K562 (cell line): Measurements from ENCODE around the gene NDUFAF3. TPM values are rescaled to one million over a fixed set of nuclear protein-coding genes. Genes with fewer than 3 reads are reported as not detected.

Experiments used
- ATAC-seq: fragments of 200-7000 bp; cut with Tn5 transposase; 3 replicates; pipeline ENCODE4 v1.9.1; 2020; ENCODE audit warnings: moderate library complexity
- BruUV-seq: library from RNA; stranded (reverse); fragments of 400-500 nt; replicated peaks from 2 replicates; lab custom pipeline; 2021; lab: Mats Ljungman, UMichigan
- CTCF ChIA-PET: fragments of 300-600 bp; formaldehyde crosslinking; extraction: SDS; loops from one replicate; lab custom pipeline; 2021; ENCODE audit warnings: low intra/inter-chr PET ratio; lab: Yijun Ruan, JAX
- POLR2A ChIA-PET: fragments of 300-600, 350-650 bp; sonication (Branson Sonifier 250); formaldehyde crosslinking; extraction: SDS; loops from one replicate; lab custom pipeline; 2021; ENCODE audit warnings: antibody characterized with exemption, inconsistent platforms; lab: Yijun Ruan, JAX
- DNase-seq, 4 experiments: peaks; one replicate each; pipeline versions ENCODE4 v3.0.0 to v3.0.0-alpha.2; 2011 to 2018; ENCODE audit warnings: low spot score in 3 of 4, mixed read lengths in 3 of 4; ENCODE audit errors: extremely low read depth in 1 of 4
- FAIRE-seq: peaks from 2 replicates; lab custom pipeline; 2011; peaks lifted over from hg19 to GRCh38; lab: Jason Lieb, UNC
- H2AFZ ChIP-seq: 2 replicates; pipeline ENCODE4 v1.6.0; 2011; ENCODE audit warnings: low read depth, low read length, control low read depth, inconsistent platforms
- H3K27ac ChIP-seq: fragments of 200-600 bp; 3 replicates; pipeline ENCODE4 v1.8.0; 2011; ENCODE audit warnings: low read depth, mild to moderate bottlenecking, control low read depth, inconsistent platforms, low read length, moderate library complexity, mixed read lengths; ENCODE audit errors: extremely low read depth
- H3K27me3 ChIP-seq, 2 experiments: fragments of 300-600 bp in 1 of 2; 2 replicates in 1 of 2; 3 replicates in 1 of 2; pipeline versions ENCODE4 v1.6.0 to v1.8.0; 2011; ENCODE audit warnings: inconsistent platforms in 2 of 2, low read length in 2 of 2, mild to moderate bottlenecking in 1 of 2, mixed read lengths in 1 of 2, moderate library complexity in 1 of 2; ENCODE audit not compliant: control insufficient read depth in 2 of 2, insufficient read depth in 2 of 2
- H3K36me3 ChIP-seq: fragments of 300-600 bp; 3 replicates; pipeline ENCODE4 v1.8.0; 2011; ENCODE audit warnings: mild to moderate bottlenecking, low read length, inconsistent platforms; ENCODE audit not compliant: control insufficient read depth, insufficient read depth
- H3K4me1 ChIP-seq, 2 experiments: fragments of 200-600 bp in 1 of 2; replicated peaks in 1 of 2; 2 replicates in 1 of 2; 3 replicates in 1 of 2; pipeline versions ENCODE4 v1.5.1 to v1.8.0; 2011; ENCODE audit warnings: inconsistent platforms in 2 of 2, low read length in 2 of 2, mild to moderate bottlenecking in 1 of 2, mixed read lengths in 1 of 2, moderate library complexity in 1 of 2; ENCODE audit not compliant: control insufficient read depth in 2 of 2, insufficient read depth in 2 of 2
- H3K4me2 ChIP-seq: 2 replicates; pipeline ENCODE4 v1.6.1; 2011; ENCODE audit warnings: low read length, control low read depth, inconsistent platforms, mixed read lengths; ENCODE audit not compliant: insufficient read depth
- H3K4me3 ChIP-seq: fragments of 200-600 bp; sonication (generic), shearing (Covaris generic); 2 replicates; pipeline ENCODE4 v1.5.1; 2016; ENCODE audit warnings: control low read depth, inconsistent platforms
- H3K79me2 ChIP-seq: fragments of 200-600 bp; 3 replicates; pipeline ENCODE4 v1.8.0; 2011; ENCODE audit warnings: low read length, inconsistent platforms; ENCODE audit not compliant: control insufficient read depth, insufficient read depth
- H3K9ac ChIP-seq, 2 experiments: 2 replicates each; pipeline versions ENCODE4 v1.6.0 to v1.6.1; 2011; ENCODE audit warnings: low read depth in 2 of 2, low read length in 2 of 2, control low read depth in 1 of 2, inconsistent platforms in 1 of 2, mild to moderate bottlenecking in 1 of 2, mixed read lengths in 1 of 2; ENCODE audit not compliant: insufficient read depth in 1 of 2
- H3K9me1 ChIP-seq: one replicate; pipeline ENCODE4 v1.6.0; 2011; ENCODE audit warnings: inconsistent platforms, mild to moderate bottlenecking, low read length, moderate library complexity; ENCODE audit not compliant: control insufficient read depth, insufficient read depth
- H3K9me3 ChIP-seq: replicated peaks from 2 replicates; pipeline ENCODE4 v1.5.1; 2011; ENCODE audit warnings: low read depth, low read length, inconsistent platforms; ENCODE audit not compliant: control insufficient read depth, insufficient read depth
- H4K20me1 ChIP-seq: replicated peaks from 2 replicates; pipeline ENCODE4 v1.6.1; 2011; ENCODE audit warnings: low read length, inconsistent platforms, mixed read lengths; ENCODE audit not compliant: control insufficient read depth, insufficient read depth
- CHCHD3 ChIP-seq: fragments of 250-450 bp; sonication (Bioruptor Pico); IDR thresholded peaks from 2 replicates; pipeline ENCODE4 v2.1.2; 2022; ENCODE audit warnings: mild to moderate bottlenecking
- DIDO1 ChIP-seq: fragments of 450-650 bp; IDR thresholded peaks from 2 replicates; pipeline ENCODE4 v1.6.1; 2016; ENCODE audit warnings: low read depth, missing biosample characterization, missing genetic modification characterization
- ELK1 ChIP-seq: sonication (generic); formaldehyde crosslinking; IDR thresholded peaks from 2 replicates; pipeline ENCODE4 v1.8.1; 2022; ENCODE audit warnings: missing genetic modification reagents
- EZH2 ChIP-seq: IDR thresholded peaks from 2 replicates; pipeline ENCODE4 v1.6.1; 2012; ENCODE audit warnings: low read depth, mild to moderate bottlenecking, inconsistent platforms, low read length, borderline replicate concordance
- HNRNPK ChIP-seq: fragments of 200-400 bp; formaldehyde crosslinking; IDR thresholded peaks from one replicate; pipeline ENCODE4 v1.6.1; 2018; ENCODE audit warnings: mild to moderate bottlenecking, low read depth, low read length; ENCODE audit not compliant: poor library complexity, severe bottlenecking
- KLF16 ChIP-seq: IDR thresholded peaks from 2 replicates; pipeline ENCODE4 v1.6.1; 2016; ENCODE audit warnings: antibody characterized with exemption
- MEF2D ChIP-seq: conservative IDR thresholded peaks from 2 replicates; pipeline ENCODE4 v1.6.1; 2016; ENCODE audit warnings: low read depth, missing genetic modification characterization, missing compliant biosample characterization
- NCOA1 ChIP-seq: fragments of 450-650 bp; IDR thresholded peaks from 2 replicates; pipeline ENCODE4 v1.6.1; 2016; ENCODE audit warnings: low read depth
- NFRKB ChIP-seq: fragments of 450-650 bp; IDR thresholded peaks from 2 replicates; pipeline ENCODE4 v1.6.1; 2016; ENCODE audit warnings: low read depth
- PTTG1 ChIP-seq: fragments of 450-650 bp; IDR thresholded peaks from 2 replicates; pipeline ENCODE4 v1.6.1; 2016; ENCODE audit warnings: low read depth, mild to moderate bottlenecking, missing genetic modification characterization, missing compliant biosample characterization
- SMAD2 ChIP-seq: fragments of 150-350 bp; IDR thresholded peaks from 2 replicates; pipeline ENCODE4 v1.6.1; 2014; ENCODE audit warnings: low read depth, mild to moderate bottlenecking, low read length
- SMAD3 ChIP-seq: fragments of 450-650 bp; formaldehyde crosslinking; conservative IDR thresholded peaks from 2 replicates; pipeline ENCODE4 v1.4.0; 2020; ENCODE audit warnings: mild to moderate bottlenecking
- STAT5A ChIP-seq: IDR thresholded peaks from 2 replicates; pipeline ENCODE4 v1.6.1; 2012; ENCODE audit warnings: low read length, inconsistent platforms, borderline replicate concordance
- ZNF263 ChIP-seq: sonication (generic); formaldehyde crosslinking; IDR thresholded peaks from 2 replicates; pipeline ENCODE4 v1.8.0; 2022; ENCODE audit warnings: mild to moderate bottlenecking, missing genetic modification reagents, borderline replicate concordance
- WGBS: fragments of 100-300 bp; shearing (Covaris generic); methylation state at CpG from one replicate; pipeline ENCODE4 v1.1.6; 2016; ENCODE audit warnings: low coverage, mixed read lengths; ENCODE audit not compliant: insufficient coverage; ENCODE audit errors: missing lambda C conversion rate; 5-methylcytosine and 5-hydroxymethylcytosine counted together
- in situ Hi-C: fragments of 300-500 bp; cut with MboI; formaldehyde crosslinking; loops from 4 replicates; pipeline ENCODE4 v1.15.0; 2018; ENCODE audit warnings: inconsistent platforms, mixed read lengths
- intact Hi-C: fragments of 100-400 bp; cut with micrococcal nuclease; formaldehyde crosslinking; loops from 2 replicates; pipeline ENCODE4 v1.14.2; 2022
- polyA plus RNA-seq, 8 experiments: library from polyadenylated mRNA; depleted of rRNA in 4 of 8; stranded (reverse) in 5 of 8; unstranded in 3 of 8; fragments of >200 nt; fragmentation: Nextera tagmentation in 2 of 8; fragmentation: Illumina TruSeq in 1 of 8; extraction: Ambion mirVana in 2 of 8; extraction: Trizol in 1 of 8; gene quantifications; 2 replicates each; pipeline versions ENCODE4 v1.2.1 to v1.2.3, GENCODE V29; 2011 to 2014; ENCODE audit warnings: inconsistent platforms in 1 of 8, missing spikeins in 1 of 8
- total RNA-seq, 7 experiments: library from RNA; depleted of rRNA in 6 of 7; stranded (reverse); fragments of >200 nt in 6 of 7; fragmentation: Illumina TruSeq in 2 of 7; extraction: Trizol in 2 of 7; gene quantifications; 2 replicates each; pipeline versions ENCODE4 v1.2.1 to v1.2.3, GENCODE V29; 2011 to 2021; ENCODE audit warnings: low replicate concordance in 1 of 7

The NDUFAF3 gene
- total and polyA plus RNA-seq, 9 of the 15 experiments (the other 6 are each of a cell fraction or from before 2014, with no cell fraction given) = 17.0 to 127 (median 36.3) TPM

GRCh38 chr3:48980295-48980694, 41.6 kb upstream of the NDUFAF3 start:
- H3K4me1 ChIP-seq = no peaks in the 10 kb centered on the region
- in situ Hi-C loops (no loop called here), intact Hi-C loops (no loop called here)
- H3K9me3 ChIP-seq = no peaks in the 10 kb centered on the region
- CTCF ChIA-PET = no interaction called here
- H3K9ac ChIP-seq = no peak overlapping the region
- DNase-seq (no peak), ATAC-seq (no peak), FAIRE-seq (no peak)
- no peaks in the 10 kb centered on the region for H3K79me2 ChIP-seq
- 89% methylated on average over 4 of the region's 4 CpGs for WGBS
- TF ChIP-seq SMAD2 (no peak), PTTG1 (tag) (no peak), NCOA1 (no peak), EZH2 (no peak), MEF2D (tag) (no peak), NFRKB (no peak), ZNF263 (CRISPR knock-in tag) (no peak), HNRNPK (no peak), KLF16 (no peak), CHCHD3 (CRISPR knock-in tag) (no peak), DIDO1 (no peak), SMAD3 (CRISPR knock-in tag) (no peak), ELK1 (no peak), STAT5A (no peak)
- POLR2A ChIA-PET = no interaction called here
- no peaks in the 10 kb centered on the region for H3K9me1 ChIP-seq
- BruUV-seq = no TSS peak
- H2AFZ ChIP-seq = no peak overlapping the region
- no peak overlapping the region for H3K4me2 ChIP-seq
- peaks cover 79% of the 10 kb centered on the region; the same call in 2 of the 3 replicates for H3K36me3 ChIP-seq
- no peaks in the 10 kb centered on the region for H4K20me1 ChIP-seq
- no peaks in the 10 kb centered on the region for H3K27me3 ChIP-seq
- H3K4me3 ChIP-seq = no peak overlapping the region
- no peak overlapping the region for H3K27ac ChIP-seq
